GM18909 (cell line): ENCODE data around the gene FST.

ENCODE experiments used
- ATAC-seq: cut with Tn5 transposase; IDR thresholded peaks from one replicate; pipeline ENCODE4 v1.9.1; 2021; ENCODE audit warnings: mild to moderate bottlenecking; ENCODE audit not compliant: unreplicated experiment, poor library complexity

The FST gene

DNA sequence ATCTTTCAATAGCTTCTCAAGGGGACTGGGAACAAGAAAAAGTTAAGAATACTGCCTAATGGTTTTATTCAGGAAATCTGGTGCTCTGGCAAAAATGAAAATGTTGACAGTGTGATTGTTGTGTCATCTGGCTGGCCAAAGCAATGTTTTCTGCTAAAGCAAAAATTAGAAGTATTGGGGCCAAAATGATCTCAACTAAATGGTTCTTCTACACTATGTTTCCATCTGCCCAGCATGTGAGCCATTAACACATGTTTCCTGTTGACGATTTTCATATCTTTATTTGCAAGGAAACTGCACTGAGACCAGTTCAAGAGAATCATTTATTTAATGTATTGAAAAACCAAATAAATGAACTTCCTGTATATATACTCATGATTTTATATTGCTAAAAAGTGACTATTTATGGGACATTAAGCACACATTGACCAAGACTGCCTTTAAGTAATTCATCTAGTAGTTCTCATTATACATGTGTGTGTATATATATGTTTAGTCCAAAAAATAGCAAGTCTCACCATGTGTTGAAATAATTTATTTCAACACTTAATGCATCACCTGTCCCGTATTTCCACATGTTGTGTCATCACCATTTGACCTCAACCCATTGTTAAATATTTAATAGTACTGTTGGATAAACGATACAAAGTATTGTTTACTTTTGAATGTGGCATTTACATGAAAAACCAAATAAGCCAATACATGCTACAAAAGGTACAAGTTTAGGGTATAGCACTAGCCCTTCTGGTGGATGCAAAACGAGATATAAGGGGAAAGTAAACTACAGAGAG lies 7.5 kb upstream of the FST start:
- no peak for ATAC-seq

- no peak for ATAC-seq
Measured at GRCh38 chr5:53473633-53474032, 6.8 kb upstream of the FST start.

GRCh38 chr5:53475320-53475719 lies 5.1 kb upstream of the FST start:
- no peak for ATAC-seq

GRCh38 chr5:53476019-53476418 lies 4.4 kb upstream of the FST start:
- no peak for ATAC-seq

GRCh38 chr5:53476531-53477480 lies 3.6 kb upstream of the FST start:
- no peak for ATAC-seq

- no peak for ATAC-seq
Measured at GRCh38 chr5:53478411-53479044, 1.9 kb upstream of the FST start.

GRCh38 chr5:53479045-53479589 lies 1.3 kb upstream of the FST start:
- ATAC-seq, result no peak

DNA sequence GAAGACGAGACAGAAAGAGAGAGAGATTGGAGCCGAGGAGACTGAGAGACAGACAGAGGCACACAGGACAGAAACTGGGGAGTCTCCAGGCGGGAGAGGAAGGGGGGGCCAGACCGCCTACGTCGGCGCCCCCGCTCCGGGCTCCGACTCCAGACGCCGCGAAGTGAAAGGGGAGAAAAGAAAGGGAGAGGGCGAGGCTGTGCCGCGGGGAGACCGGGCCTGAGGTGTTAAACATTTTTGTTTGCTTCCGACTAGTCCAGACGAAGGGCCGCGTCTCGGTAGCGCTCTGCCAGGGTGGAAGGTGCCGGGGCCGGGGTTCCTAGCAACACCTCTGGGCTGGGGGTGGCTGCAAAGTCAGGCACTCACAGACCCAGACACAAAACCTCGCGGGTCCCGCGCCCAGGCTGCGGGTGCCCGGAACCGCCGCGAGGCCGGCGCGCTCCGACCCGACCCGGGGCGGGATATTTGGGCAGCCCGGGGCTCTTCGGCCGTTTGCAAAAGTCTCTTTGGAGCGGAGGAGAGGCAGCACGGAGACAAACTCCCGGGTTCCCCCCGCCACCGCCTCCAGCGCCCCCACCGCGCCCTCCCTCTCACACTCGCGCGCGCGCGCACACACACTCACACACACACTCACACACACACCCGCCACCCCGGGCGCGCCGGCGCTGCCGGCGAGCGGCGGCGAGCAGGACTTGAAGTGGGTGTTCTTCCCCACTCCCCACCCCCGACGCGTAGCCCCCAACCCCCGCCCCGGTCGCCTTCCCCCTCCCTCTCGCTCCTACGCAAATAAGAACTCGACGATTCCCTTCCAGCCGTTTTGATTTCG lies 626 bp upstream of the FST start:
- ATAC-seq, result no peak

- ATAC-seq, result no peak
Measured at GRCh38 chr5:53481159-53481886, 894 bp downstream of the FST start.

DNA sequence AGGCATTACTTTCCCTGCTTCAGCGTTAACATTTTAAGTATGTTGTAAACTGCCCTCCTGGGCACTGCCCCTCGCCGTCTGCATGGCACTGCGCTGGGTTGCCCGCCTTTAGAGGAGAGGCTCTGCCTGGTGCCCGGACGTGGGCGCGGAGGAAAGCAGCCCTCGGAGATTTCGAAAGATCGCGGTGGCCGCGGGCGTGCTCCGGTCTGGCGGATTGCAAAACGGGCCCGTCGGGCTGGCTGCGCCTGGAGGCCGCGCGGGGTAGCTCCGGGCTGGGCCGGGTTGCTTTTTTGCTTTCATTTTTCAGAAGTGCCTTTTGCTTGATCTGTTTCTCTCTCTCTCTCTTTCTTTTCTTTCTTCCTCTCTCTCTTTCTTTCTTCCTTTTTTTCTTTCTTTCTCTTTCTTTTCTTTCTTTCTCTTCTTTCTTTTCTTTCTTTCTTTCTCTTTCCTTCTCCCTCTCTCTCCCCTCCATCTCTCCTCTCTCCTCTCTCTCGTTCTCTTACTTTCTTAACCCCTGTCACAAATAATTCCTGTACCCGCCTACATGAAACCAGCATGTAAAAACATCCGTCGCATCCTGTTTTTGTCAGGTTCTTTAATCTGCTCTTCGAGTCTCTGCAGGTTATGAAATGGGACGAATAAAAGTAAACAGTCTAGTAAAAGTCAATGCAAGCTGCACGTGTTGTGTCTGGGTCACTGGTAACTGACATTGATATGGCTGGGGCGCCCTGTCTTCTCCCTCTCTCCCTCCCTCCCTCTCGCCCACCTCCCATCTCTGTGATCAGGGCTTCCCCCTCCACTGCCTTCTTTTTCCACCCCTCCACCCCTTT lies 1.7 kb downstream of the FST start:
- ATAC-seq, result peak; percentile 63

GRCh38 chr5:53482717-53483638 lies 2.5 kb downstream of the FST start:
- peak; percentile 33 for ATAC-seq

DNA sequence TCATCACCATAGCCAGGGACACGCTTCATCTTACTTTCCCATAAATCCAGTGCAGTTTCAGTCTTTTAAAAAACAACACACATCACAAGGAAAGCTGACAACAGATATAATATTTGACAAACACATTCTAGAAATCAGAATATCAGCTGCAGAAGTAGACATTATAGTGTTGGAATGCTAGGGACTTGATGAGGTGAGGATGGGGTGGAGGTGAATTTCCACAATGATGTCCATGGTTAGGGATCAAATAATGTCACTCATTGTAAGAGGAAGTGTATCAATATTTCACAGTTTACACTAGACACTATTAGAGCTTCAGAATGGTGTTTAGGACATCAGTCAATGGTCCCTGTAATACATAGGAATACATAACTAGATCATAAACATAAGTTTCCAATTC lies 7.0 kb downstream of the FST start:
- no peak for ATAC-seq

DNA sequence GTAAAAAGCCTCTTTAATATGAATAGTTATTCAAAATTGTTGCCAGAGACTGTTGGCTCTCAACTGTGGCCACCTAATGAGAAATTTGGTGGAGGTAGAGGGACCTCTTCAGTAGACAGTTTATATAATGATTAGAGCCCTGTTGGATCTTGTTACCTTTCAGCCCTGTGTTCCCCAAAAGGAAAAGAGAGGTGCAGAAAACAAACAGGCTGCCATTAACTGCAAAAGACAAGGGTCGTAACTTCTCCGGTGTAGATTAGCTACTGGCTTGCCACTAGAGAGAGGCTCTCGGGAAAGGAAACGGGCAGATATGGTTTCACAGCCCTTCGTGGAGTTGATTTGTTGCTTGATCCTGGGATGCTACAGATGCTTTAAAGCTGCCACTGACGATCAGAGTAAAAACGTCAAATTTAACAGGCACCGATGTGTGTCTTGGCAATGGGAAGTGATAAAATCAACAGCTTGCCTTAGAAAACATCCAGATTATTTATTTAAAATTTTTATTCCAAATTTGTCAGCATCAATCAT lies 7.8 kb downstream of the FST start:
- ATAC-seq, result no peak

DNA sequence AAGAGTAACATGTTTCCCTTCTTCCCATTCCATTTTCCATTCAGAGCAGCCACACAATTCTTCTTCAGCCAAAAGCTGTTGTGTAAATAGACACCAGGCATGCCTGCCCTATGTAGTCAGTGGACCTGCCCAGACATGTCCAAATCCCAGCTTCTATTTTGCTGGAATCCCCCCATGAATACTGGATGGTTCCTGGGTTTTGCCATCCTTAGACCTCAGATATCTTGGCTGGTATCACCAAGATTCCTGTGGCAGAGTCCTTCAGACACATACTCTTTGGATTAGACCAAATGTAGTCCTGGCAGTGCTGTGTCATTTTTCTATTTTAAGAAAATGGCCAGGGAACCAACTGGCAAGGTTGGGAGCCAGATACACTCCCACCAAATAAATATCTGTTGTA lies 10.3 kb downstream of the FST start:
- no peak for ATAC-seq

DNA sequence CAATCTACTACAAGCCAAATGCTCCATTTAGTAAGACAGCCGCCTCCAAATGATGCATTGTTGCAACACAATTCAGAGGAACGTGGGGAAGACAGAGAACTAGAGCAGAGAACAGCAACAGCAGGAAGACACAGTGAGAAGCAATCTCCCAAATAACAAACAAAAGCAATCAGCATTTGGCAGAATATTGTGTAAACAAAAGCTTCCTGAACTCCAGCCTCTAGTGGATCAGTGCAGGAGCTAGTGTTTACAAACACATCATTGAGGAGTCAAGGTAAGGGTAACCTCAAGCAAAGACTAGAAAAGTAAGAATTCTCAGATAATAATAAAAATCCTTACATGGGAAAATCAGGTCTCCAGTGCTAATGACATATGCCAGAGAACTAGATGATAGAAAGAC lies 20.6 kb downstream of the FST start:
- ATAC-seq, result no peak

GRCh38 chr5:53503562-53504218 lies 23.3 kb downstream of the FST start:
- no peak for ATAC-seq

- no peak for ATAC-seq
Measured at GRCh38 chr5:53507013-53507412, 26.6 kb downstream of the FST start.
